Neuronal stem cell (in vitro differentiated cells): Measurements from ENCODE around the gene HPSE2.

Experiments used
- DNase-seq: peaks from one replicate; pipeline ENCODE4 v3.0.0-alpha.2; 2013; ENCODE audit warnings: low spot score
- H2AFZ ChIP-seq: one replicate; pipeline ENCODE4 v1.6.1; 2013; ENCODE audit warnings: mild to moderate bottlenecking, low read length, inconsistent platforms
- H2AK5ac ChIP-seq: 2 replicates; pipeline ENCODE4 v1.6.1; 2013; ENCODE audit warnings: low read depth, mild to moderate bottlenecking, inconsistent platforms, low read length, moderate library complexity, mixed read lengths
- H2BK120ac ChIP-seq: 2 replicates; pipeline ENCODE4 v1.6.1; 2013; ENCODE audit warnings: low read depth, mild to moderate bottlenecking, inconsistent platforms, low read length, moderate library complexity, mixed read lengths
- H2BK12ac ChIP-seq: one replicate; pipeline ENCODE4 v1.6.1; 2013; ENCODE audit warnings: low read length, inconsistent platforms
- H2BK15ac ChIP-seq: 2 replicates; pipeline ENCODE4 v1.6.1; 2013; ENCODE audit warnings: mild to moderate bottlenecking, low read length, inconsistent platforms, mixed read lengths
- H2BK5ac ChIP-seq: one replicate; pipeline ENCODE4 v1.6.1; 2013; ENCODE audit warnings: inconsistent platforms, mild to moderate bottlenecking, low read length, moderate library complexity
- H3K14ac ChIP-seq: one replicate; pipeline ENCODE4 v1.6.1; 2013; ENCODE audit warnings: low read length, inconsistent platforms
- H3K18ac ChIP-seq: 2 replicates; pipeline ENCODE4 v1.6.1; 2013; ENCODE audit warnings: low read length, inconsistent platforms
- H3K23ac ChIP-seq: 2 replicates; pipeline ENCODE4 v1.6.1; 2013; ENCODE audit warnings: low read depth, mild to moderate bottlenecking, mixed read lengths, low read length, inconsistent platforms; ENCODE audit not compliant: poor library complexity
- H3K27ac ChIP-seq: replicated peaks from 3 replicates; pipeline ENCODE4 v1.5.1; 2013; ENCODE audit warnings: low read length, inconsistent platforms
- H3K27me3 ChIP-seq, 3 experiments: 2 replicates each; pipeline ENCODE4 v1.6.1; 2013; ENCODE audit warnings: low read length in 3 of 3, mild to moderate bottlenecking in 2 of 3, inconsistent platforms in 1 of 3, low read depth in 1 of 3, mixed read lengths in 1 of 3, moderate library complexity in 1 of 3; ENCODE audit not compliant: control insufficient read depth in 3 of 3, insufficient read depth in 3 of 3
- H3K36me3 ChIP-seq, 2 donors: replicated peaks in 1 of 2; 2 replicates each; pipeline ENCODE4 v1.6.1; 2013; ENCODE audit warnings: low read length in 2 of 2; ENCODE audit not compliant: control insufficient read depth in 2 of 2, insufficient read depth in 2 of 2
- H3K4ac ChIP-seq: 2 replicates; pipeline ENCODE4 v1.6.1; 2013; ENCODE audit warnings: inconsistent platforms, mild to moderate bottlenecking, low read length, moderate library complexity
- H3K4me1 ChIP-seq, 2 donors: 1 replicate in 1 of 2; 2 replicates in 1 of 2; pipeline ENCODE4 v1.6.1; 2013; ENCODE audit warnings: low read length in 2 of 2, low read depth in 1 of 2; ENCODE audit not compliant: control insufficient read depth in 2 of 2, insufficient read depth in 1 of 2
- H3K4me2 ChIP-seq: one replicate; pipeline ENCODE4 v1.6.1; 2013; ENCODE audit warnings: mild to moderate bottlenecking, low read length, inconsistent platforms; ENCODE audit not compliant: insufficient read depth, poor library complexity, severe bottlenecking
- H3K4me3 ChIP-seq, 2 donors: 2 replicates each; pipeline ENCODE4 v1.5.1; 2013; ENCODE audit warnings: low read length in 2 of 2, mild to moderate bottlenecking in 2 of 2, inconsistent platforms in 1 of 2, moderate library complexity in 1 of 2
- H3K79me1 ChIP-seq: one replicate; pipeline ENCODE4 v1.6.1; 2013; ENCODE audit warnings: low read depth, mild to moderate bottlenecking, inconsistent platforms, low read length, moderate library complexity
- H3K9ac ChIP-seq: one replicate; pipeline ENCODE4 v1.6.1; 2013; ENCODE audit warnings: mild to moderate bottlenecking, low read depth, low read length, inconsistent platforms; ENCODE audit not compliant: poor library complexity
- H3K9me3 ChIP-seq, 2 donors: replicated peaks in 1 of 2; 2 replicates each; pipeline versions ENCODE3 to v1.6.1; 2013; ENCODE audit warnings: low read length in 2 of 2, mild to moderate bottlenecking in 2 of 2, inconsistent platforms in 1 of 2, low read depth in 1 of 2, mixed read lengths in 1 of 2, moderate library complexity in 1 of 2; ENCODE audit not compliant: control insufficient read depth in 2 of 2, insufficient read depth in 1 of 2
- H4K8ac ChIP-seq: one replicate; pipeline ENCODE4 v1.6.1; 2013; ENCODE audit warnings: low read depth, mild to moderate bottlenecking, inconsistent platforms, low read length, moderate library complexity
- H4K91ac ChIP-seq: one replicate; pipeline ENCODE4 v1.6.1; 2013; ENCODE audit warnings: low read length, low read depth, mild to moderate bottlenecking, inconsistent platforms; ENCODE audit not compliant: poor library complexity
- WGBS, 2 donors: extraction: QIAGEN DNeasy Blood & Tissue Kit; methylation state at CpG; one replicate each; pipeline ENCODE4 v1.1.7; 2013; ENCODE audit warnings: missing lambda C conversion rate in 2 of 2, mixed read lengths in 1 of 2; ENCODE audit not compliant: insufficient read length in 2 of 2, insufficient replicate concordance in 1 of 2; ENCODE audit errors: extremely low coverage in 2 of 2; 5-methylcytosine and 5-hydroxymethylcytosine counted together

The HPSE2 gene

GRCh38 chr10:98481404-98481945 is 754.2 kb downstream of the HPSE2 start:
- H3K36me3 ChIP-seq, result no peaks in the 10 kb centered on the region
- DNase-seq, result no peak
- H3K27me3 ChIP-seq, result no peaks in the 10 kb centered on the region
- no peak overlapping the region for H2AFZ ChIP-seq
- H3K14ac ChIP-seq, result no peak overlapping the region
- H3K4ac ChIP-seq, result no peak overlapping the region
- H3K18ac ChIP-seq, result no peak overlapping the region
- H3K4me3 ChIP-seq, result no peak overlapping the region
- no peak overlapping the region for H2AK5ac ChIP-seq
- no peak overlapping the region for H3K27ac ChIP-seq
- no peak overlapping the region for H3K4me2 ChIP-seq
- WGBS, 2 donors, result no CpG with 5 or more reads among the region's 5 CpGs
- H2BK15ac ChIP-seq, result no peak overlapping the region
- H3K4me1 ChIP-seq, result peaks cover 0 to 2% of the 10 kb centered on the region in 2 donors
- no peak overlapping the region for H2BK12ac ChIP-seq
- no peak overlapping the region for H2BK5ac ChIP-seq
- no peak overlapping the region for H2BK120ac ChIP-seq
- H4K8ac ChIP-seq, result no peak overlapping the region
- H3K9ac ChIP-seq, result no peak overlapping the region
- H3K79me1 ChIP-seq, result no peaks in the 10 kb centered on the region
- H3K9me3 ChIP-seq, result peaks cover 0 to 2% of the 10 kb centered on the region in 2 donors
- no peak overlapping the region for H3K23ac ChIP-seq
- H4K91ac ChIP-seq, result no peak overlapping the region

- no peak overlapping the region for H3K9ac ChIP-seq
Observed at GRCh38 chr10:98478430-98479222, 757.0 kb downstream of the HPSE2 start.

GRCh38 chr10:98477861-98478260 is 757.8 kb downstream of the HPSE2 start:
- H2AFZ ChIP-seq, result no peak overlapping the region
- no peak overlapping the region for H2BK12ac ChIP-seq
- no peak for DNase-seq
- H3K14ac ChIP-seq, result no peak overlapping the region
- H3K36me3 ChIP-seq, result no peaks in the 10 kb centered on the region
- peaks cover 0 to 5% (median 0%) of the 10 kb centered on the region in 3 experiments for H3K27me3 ChIP-seq
- no peak overlapping the region for H3K4me3 ChIP-seq
- H2AK5ac ChIP-seq, result no peak overlapping the region
- H3K23ac ChIP-seq, result no peak overlapping the region
- H3K4me1 ChIP-seq, result no peaks in the 10 kb centered on the region
- no peak overlapping the region for H2BK120ac ChIP-seq
- no peak overlapping the region for H3K4me2 ChIP-seq
- peaks cover 0 to 2% of the 10 kb centered on the region in 2 donors for H3K9me3 ChIP-seq
- no peak overlapping the region for H3K27ac ChIP-seq
- H2BK5ac ChIP-seq, result no peak overlapping the region
- H2BK15ac ChIP-seq, result no peak overlapping the region
- H3K9ac ChIP-seq, result no peak overlapping the region
- H3K18ac ChIP-seq, result no peak overlapping the region
- no peak overlapping the region for H4K91ac ChIP-seq
- no peaks in the 10 kb centered on the region for H3K79me1 ChIP-seq
- H4K8ac ChIP-seq, result no peak overlapping the region
- no peak overlapping the region for H3K4ac ChIP-seq

More at GRCh38 chr10:98478430-98479222, 757.0 kb downstream of the HPSE2 start:
- Histone ChIP-seq H2BK120ac (no peak overlapping the region), H2AK5ac (no peak overlapping the region), H3K79me1 (no peaks in the 10 kb centered on the region), H3K9me3 (peaks cover 0 to 2% of the 10 kb centered on the region in 2 donors), H3K27me3 (peaks cover 0 to 5% (median 0%) of the 10 kb centered on the region in 3 experiments), H3K4me1 (no peaks in the 10 kb centered on the region), H3K4ac (no peak overlapping the region), H2AFZ (no peak overlapping the region), H3K36me3 (no peaks in the 10 kb centered on the region), H3K18ac (no peak overlapping the region), H3K23ac (no peak overlapping the region), H3K4me2 (no peak overlapping the region), H3K27ac (no peak overlapping the region), H2BK5ac (no peak overlapping the region), H2BK12ac (no peak overlapping the region), H2BK15ac (no peak overlapping the region), H3K4me3 (no peak overlapping the region), H4K8ac (no peak overlapping the region), H3K14ac (no peak overlapping the region), H4K91ac (no peak overlapping the region)
- DNase-seq, result no peak
- WGBS, 2 donors, result no CpG with 5 or more reads among the region's 6 CpGs

- Histone ChIP-seq H3K27ac (no peak overlapping the region), H2AFZ (no peak overlapping the region), H2BK12ac (no peak overlapping the region), H3K23ac (no peak overlapping the region), H3K36me3 (no peaks in the 10 kb centered on the region), H3K9me3 (peaks cover 0 to 2% of the 10 kb centered on the region in 2 donors), H3K4me3 (no peak overlapping the region), H3K27me3 (peaks cover 0 to 5% (median 0%) of the 10 kb centered on the region in 3 experiments), H3K4ac (no peak overlapping the region), H3K18ac (no peak overlapping the region), H3K14ac (no peak overlapping the region), H3K4me2 (no peak overlapping the region), H2BK15ac (no peak overlapping the region), H4K91ac (no peak overlapping the region), H4K8ac (no peak overlapping the region), H2AK5ac (no peak overlapping the region), H2BK120ac (no peak overlapping the region), H3K9ac (no peak overlapping the region), H3K79me1 (no peaks in the 10 kb centered on the region), H3K4me1 (peaks cover 0 to 4% of the 10 kb centered on the region in 2 donors), H2BK5ac (no peak overlapping the region)
- no peak for DNase-seq
Observed at GRCh38 chr10:98474628-98475027, 761.0 kb downstream of the HPSE2 start.
